ENCODE data around the gene NR3C2.

NR3C2 gene

DNA sequence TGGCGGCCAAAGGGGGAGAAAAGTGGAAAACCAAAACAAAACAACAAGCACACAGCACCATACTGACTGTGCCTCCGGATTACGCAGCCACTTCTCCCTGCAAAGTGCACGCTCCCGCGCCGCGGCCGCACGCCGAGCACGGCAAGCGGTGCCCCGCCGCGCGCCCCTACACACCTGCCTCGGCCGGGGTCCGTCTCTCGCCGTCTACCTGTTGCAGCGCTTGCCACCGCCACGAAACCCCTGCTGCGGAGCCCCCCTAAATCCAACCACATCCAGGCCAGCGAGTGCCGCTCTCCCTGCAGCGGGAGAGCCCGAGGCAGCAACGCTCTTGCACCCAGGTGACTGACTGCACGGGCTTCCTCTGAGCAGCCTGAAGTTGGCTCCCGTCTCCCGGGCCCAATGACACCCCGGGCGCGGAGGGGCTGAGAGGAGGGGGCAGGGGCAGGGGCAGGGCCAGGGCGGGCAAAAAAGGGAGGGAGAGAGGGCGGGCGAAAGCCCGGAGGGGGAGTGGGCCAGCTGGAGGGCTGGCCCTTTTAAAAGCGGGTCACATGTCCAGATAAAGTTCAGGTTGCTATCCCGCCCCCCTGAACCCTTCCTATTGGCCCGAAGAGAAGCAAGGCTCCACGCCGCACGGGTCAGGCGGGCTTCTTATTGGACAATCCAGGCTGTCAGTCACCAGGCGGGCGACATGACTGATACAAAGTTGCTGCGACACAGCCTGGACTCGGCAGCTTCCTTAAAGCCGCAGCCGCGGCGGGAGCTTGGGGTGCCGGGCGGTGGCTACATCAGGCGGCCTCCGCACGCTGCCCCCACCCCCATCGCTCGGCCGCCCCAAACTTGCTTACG, at the start of gene NR3C2:
TSS of gene NR3C2 (minus strand) at position 429 of the 846 bp plus-strand sequence.
- DNase-seq = peak; percentile 96

DNA sequence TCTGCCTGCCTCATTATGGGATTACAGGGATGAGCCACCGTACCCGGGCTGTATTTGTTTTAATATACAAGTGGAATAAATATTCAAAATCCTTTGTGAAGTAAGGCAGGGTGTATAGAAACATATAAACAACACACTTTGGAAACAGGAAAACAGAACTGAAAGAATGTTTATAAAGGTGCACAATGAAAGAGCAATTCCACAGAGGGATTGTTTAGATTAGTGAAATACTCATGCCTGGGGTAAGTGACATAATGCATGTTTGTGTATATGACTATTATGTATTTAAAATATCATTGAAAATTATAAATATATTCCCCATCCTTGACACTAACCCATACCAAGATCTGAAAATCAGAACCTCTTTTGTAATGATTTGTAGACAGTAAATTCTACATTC, 45.0 kb upstream of the NR3C2 start:
- no peak for DNase-seq

DNA sequence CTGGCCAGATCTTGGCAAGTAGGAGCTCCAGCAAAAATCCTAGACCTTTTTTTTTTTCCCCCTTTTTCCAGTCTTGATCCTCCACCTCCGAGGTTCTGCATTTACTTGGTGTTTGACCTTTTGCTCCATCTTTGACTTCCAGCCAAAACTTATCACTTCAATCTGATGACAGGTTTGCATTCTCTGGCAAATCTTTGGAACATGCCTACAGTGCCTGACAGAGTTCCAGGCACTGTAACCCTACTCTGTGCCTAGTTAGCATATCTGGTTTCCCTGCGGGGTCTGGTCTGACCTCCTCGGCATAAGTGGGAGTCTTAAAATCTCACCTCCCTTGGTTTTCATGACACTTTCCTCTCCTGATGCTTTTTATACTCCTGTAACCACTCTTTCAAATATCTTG, 39.4 kb upstream of the NR3C2 start:
- no peak for DNase-seq

DNA sequence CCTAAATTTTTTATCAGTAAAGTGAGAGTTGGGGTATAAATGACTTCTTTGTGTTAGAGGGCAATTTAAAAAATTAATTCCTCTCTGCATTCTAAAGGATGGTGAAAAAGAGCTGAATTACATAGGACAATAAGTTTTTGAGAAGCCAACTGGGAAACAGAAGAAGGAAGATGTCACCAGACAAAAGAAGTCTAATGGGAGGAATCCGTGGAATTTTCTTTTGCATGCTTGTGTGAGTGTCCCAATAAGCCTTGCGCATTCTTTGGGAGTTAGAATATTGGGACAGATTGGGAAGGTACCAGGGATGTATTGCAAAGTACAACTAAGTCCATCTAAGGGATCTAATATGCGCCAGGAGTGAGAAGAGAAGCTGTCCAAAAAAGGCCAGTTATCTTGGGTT, 35.1 kb upstream of the NR3C2 start:
- no peak for DNase-seq

DNA sequence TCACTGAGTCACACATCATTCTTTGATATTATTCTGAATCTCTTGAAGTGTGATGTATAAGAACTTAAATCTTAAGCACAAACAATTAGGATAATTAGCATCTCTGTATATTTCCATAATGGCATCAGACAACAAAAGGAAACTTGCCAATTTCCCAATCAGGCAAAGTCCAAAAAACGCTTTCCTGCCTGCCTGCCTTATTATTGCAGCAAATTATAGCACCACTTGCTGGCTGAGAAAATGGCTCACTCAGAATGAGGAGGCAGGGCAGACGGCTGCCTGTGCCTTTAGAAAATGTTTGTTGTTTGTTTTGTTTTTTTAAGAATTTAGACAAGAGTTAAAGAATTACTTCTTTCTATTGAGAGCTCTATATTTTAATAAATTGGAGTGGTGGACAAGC, 27.7 kb upstream of the NR3C2 start:
- no peak for DNase-seq

DNA sequence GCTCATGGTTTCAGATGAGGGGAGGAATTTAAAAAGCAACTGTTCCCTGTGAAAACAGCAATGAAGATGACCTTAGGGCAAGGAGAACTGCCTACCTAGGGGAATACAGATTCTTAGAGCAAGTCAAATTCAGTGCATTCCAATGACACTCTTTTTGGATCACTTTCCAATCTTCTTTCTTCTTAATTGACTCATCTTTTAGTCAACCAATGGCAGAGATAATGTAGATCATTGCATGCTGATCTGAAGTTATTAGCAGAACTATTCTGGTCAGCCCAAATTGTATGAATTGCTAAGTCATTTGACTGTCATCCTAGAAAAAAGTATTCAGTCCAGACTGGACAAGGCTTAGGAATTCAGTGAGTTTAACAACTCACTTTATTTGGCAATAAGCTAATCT, 12.6 kb upstream of the NR3C2 start:
- DNase-seq = no peak

DNA sequence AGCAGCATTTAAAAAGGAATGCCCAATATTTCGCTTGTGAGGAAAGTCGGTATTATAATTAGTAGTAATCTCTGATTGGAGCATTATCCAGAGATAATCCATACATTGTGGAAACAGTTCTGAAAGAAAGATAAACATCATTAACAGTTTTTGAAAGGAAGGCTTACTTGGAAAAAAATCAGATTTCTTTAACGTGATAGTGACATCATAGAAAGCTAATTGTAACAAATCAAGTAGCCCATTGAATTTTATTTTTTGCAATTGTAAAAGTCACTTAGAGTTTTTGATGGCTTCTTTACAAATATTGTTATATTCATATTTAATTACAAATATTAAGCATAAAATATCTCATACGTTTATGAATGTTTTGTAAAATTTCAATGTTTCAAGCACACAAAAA, 11.6 kb upstream of the NR3C2 start:
- DNase-seq = no peak

DNA sequence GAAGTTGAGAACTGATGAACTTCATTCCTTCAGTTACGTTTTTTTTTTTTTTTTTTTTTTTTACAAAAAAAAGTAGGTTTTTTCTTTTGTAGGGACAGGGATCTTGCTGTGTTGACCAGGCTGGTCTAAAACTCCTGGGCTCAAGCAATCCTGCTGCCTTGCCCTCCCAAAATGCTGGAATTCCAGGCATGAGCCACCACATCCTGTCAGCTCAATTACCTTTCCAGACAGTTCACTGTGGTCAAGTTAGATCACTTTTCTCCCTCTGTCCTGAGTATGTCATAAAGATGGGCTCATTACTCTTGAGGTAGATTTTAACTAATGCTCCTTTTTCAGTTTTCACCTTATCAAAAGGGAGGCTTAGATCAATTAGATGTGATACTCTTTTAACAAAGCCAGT, 10.8 kb upstream of the NR3C2 start:
- no peak for DNase-seq

DNA sequence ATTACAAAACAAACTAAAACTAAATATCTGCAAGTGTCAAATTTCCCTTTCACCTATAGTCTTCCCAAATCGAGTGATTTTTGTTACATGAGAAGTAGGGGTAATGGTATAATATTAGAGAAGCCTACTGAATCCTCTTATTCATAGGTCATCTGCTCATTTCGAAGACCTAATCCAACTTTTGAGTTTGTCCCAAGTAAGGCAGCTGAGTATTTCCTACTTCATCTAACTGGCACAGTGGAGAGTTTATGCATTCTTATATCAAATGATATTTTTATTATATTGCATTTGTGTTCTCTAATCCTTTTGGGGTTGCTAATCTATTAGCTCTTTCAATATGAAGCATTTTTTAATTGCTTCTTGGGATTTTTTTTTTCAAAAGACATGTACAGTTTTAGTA, 7.7 kb upstream of the NR3C2 start:
- no peak for DNase-seq

DNA sequence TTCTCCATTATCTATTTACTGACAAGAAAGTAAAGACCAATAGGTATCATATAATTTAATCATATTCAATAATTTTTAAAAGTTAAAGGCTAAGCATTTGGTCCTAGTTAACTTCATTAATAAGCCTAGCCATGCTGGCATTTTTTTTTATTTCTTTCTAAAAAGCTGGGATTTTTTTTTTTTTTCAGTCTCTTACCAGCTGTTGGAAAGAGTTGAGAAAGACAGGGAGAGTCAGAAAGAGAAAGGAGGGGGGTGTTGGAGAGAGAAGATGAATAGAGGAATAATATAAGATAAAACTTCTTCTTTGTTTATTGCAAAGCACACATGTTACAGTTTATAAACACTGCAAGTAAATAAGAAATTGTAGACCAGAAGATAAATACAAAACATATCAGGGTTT, 5.9 kb upstream of the NR3C2 start:
- DNase-seq = no peak

DNA sequence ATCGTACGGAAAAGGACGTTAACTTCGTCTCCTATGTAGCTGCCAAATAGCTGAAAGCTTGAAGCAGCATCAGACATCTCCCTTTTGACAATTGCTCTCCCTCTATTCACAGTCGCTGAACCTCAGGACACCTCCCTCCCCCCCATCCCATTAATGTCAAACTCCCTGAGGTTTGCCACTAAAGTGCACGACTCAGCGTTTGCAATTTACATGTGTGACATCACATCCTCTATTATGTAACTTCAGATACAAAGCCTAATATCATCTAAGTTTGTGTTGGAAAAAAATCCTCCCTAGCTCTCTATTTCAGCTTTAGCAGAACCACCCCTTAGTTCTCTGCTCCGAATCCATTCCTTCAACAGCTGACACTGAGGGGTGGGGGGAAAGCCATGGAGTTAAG, 5.5 kb upstream of the NR3C2 start:
- no peak for DNase-seq

DNA sequence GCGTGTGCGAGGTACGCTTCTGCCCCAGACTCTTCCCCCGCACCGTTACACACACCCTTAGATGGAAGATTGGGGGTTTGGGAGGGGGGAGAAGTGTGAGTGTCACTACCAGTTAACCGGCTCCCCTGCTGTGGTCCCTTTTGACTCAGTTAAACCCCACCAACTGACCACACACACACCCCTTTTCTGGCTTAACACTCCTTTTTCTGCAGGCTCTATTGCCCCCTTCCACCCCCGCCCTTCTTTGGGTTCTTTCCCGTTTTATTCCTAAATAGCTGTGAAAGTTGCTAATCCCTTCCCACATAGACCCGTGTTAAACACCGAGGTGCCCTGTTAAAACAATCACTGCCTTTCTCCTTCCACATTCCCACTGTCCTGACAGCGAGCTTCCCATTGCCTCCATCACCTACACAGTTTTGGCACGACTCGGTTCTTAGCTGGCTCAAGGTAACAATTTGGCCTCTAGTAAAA, 3.7 kb upstream of the NR3C2 start:
- no peak for DNase-seq

DNA sequence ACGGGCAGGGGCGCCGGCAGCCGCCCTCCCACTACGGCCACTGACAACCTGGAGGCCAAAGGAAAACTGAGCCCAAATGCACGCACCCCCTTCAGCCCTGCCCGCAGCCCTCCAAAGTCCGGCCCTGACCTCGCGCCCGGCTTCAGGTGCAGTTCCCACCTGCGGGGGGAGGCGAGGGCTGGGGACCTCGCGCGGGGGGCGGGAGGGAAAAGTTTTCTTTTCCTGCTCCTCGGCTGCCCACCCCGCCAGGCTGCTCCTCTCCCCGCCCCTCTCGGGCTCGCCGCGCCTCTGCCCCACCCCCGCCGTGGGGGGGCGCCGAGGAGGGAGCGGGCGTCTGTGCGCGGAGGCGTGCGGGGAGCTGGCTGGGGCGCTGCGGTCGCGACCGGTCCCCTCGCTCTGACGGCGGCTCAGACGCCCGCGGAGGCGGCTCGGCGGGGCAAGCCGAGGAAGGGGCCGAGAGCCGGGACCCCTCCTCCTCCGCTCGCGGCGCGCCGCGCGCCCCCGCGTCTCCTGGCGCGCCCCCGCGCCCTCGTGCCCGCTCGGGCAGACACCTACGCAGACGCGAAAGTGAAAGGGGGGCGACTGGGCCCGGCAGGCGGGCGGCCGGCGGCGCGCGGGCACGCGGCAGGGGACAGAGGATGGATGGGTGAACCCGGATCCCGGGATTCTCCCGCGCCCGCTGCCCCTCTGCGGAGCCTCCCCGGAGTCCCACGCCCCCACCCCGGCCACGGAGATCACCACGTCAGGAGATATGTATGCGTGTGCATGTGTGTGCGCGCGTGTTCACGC, 3.1 kb upstream of the NR3C2 start:
- peak; percentile 64 for DNase-seq

DNA sequence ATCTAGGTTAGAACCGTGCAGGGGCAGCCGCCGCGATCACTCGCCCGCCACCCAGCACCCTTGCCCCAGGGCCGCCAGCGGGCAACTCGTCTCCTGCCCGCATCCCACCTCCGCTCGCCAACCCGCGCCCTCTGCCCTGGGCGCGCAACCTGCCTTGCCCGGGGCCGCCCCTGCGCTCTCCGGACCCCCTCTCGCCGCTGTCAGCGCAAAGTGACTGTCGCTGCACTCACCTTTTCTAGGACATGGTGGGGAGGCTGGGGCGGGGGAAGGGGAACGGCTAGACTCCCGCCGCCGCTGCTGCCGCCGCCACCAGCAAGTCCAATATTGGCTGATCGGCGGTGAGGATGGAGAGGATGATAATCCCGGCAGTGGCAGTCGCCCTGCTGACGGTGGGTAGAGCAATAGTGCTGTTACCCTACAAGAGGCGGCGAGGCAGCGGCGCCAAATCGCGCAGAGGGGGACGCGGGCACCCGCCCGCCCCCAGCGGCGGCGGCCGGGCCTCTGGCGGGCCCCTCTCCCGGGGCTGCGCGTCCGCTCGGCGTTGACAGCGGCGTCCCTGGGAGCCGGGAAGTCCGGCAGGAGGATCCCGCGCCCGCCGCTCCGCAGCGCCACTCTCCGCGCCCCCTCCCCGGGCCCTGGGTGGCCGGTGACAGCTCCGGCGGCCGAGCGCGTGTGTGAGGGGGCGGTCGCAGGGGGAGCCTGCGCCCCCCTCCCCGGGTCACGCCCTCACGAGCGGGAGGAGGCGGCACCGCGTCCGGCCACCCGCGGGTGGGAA, 2.3 kb upstream of the NR3C2 start:
- DNase-seq = peak; percentile 49

DNA sequence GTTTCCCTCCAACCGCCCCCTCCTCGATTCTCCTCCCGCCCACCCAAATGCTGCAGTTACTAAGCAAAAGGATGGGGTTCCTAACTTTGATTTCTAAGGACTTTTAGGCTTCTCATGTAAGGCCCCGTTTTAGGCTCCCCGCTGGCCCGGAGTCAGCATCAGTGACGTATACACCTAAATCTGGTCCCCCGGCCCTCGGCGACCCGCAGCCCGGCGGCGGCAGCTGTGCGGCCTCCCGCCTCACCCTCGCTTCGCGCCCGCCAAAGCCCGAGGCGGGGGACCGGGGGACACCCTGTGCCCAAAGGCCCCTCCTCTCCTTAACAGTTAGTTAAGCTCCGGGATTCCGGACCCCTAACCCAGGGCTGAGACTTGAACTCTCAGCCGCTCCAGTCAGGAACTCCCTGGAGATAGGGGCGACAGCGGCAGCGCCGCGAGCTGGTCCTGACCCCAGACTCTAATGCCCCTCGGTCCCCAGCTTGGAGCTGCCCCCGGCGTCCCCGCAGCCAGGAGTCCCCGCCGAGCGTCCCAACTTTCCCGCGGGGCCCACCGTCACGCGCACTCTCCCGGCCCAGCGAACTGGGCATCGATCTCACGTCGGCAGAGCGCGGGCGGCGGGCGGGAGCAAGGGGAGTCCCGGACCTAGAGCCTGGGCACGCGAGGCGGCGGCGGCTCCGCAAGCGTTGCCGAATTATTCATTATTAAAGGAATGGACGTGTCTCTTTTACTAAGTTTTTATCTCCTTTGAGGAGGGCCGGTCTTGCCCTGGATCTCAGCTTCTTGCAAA, 1.5 kb upstream of the NR3C2 start:
- peak; percentile 39 for DNase-seq

DNA sequence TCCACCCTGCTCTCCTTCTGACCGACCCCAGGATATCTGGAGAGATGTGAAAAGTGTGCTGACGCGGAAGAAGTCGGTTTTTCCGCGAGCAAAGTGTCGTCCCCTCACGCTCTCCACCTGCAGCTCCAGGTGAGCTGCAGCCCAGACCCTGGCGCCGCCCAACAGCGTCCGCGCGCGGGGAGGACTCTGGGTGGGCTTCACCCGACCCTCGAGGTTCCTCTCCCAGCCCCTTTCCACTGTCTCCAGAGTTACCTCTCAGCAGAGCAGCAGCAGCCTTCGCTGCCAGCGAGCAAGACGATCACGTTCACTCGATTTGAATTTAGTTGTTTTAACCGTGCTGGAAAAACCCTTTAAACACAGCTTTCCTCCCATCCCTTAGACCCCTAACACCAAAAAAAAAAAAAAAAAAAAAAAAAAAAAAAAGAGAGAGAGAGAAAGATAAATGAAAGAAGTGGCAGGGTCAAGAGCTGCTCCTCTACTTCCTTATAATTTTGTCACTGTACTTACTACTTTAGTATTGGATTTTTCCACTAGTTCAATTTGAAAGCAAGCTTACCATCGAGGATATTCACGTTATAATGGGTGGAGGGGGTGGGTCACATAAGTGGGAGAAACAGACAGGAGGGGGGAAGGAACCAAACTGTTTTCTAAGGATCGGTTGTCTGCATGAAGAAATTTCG, 758 bp upstream of the NR3C2 start:
- DNase-seq = no peak

DNA sequence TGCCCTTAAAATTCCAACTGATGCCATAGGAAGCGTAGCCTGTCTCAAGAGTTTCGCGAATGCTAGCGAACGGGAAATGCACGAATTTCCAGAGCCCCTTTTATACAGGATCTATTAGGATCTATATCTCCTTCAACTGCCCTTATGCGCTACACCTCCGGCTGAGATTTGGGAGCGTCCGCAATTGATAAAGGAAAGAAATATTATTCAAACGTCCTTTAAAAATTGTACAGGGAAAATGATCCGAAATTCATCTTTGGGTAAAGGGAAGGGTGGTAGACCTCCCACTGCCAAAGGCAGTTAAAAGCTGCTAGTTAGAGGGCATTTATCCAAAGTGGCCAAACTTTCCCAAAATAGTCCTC, 609 bp downstream of the NR3C2 start:
- DNase-seq = no peak

DNA sequence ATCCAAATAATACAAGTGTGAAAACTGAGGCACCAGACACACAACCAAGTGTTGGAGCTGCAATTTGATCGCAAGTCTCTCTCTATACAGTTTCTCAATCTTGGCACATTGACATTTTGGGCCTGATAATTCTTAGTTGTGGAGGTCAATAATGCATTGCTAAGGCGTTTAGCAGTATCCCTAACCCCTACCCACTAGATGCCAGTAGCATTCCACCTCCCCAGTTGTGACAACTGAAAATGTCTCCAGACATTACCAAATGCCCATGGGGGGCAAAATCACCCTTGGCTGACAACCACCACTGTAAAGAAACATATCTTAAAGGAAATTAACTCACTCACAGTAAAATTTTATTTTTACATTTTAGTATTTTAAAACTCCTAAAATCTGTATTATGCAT, 4.2 kb downstream of the NR3C2 start:
- no peak for DNase-seq

DNA sequence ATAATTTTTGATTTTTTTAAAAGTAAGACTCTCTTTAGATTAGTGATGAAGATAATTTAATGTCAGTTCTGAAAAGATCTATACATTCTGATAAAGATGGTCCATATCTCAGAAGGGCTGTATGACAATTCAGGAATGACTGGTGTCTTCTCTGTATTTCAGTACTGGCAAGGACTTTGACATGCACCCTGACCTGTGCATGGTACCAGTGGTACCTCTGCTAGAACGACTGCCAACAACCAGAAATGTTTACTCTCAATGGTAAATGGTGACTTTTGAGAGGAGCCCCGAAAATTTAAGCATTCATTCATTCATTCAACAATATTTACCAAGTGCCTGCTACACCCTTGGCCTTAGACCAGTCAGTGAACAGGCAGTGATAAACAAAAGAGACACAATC, 4.8 kb downstream of the NR3C2 start:
- no peak for DNase-seq

DNA sequence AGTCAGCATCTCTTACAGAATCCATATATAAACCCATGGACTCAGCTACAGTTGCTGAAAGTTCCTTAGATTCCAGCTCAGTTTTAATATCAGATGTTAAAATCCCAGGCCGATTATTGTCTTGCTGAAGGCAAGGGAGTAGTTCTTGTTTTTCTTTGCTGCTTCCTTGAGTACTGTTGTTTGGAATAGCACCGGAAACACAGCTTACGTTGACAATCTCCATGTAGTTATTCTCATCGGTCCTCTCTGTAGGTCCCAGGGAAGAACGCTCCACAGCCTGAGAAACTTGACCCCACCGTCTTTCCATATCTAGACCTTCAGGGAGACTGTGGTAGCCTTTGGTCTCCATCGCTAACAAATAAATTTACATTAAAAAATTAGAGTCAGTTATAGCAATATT, 5.7 kb downstream of the NR3C2 start:
- DNase-seq = no peak

DNA sequence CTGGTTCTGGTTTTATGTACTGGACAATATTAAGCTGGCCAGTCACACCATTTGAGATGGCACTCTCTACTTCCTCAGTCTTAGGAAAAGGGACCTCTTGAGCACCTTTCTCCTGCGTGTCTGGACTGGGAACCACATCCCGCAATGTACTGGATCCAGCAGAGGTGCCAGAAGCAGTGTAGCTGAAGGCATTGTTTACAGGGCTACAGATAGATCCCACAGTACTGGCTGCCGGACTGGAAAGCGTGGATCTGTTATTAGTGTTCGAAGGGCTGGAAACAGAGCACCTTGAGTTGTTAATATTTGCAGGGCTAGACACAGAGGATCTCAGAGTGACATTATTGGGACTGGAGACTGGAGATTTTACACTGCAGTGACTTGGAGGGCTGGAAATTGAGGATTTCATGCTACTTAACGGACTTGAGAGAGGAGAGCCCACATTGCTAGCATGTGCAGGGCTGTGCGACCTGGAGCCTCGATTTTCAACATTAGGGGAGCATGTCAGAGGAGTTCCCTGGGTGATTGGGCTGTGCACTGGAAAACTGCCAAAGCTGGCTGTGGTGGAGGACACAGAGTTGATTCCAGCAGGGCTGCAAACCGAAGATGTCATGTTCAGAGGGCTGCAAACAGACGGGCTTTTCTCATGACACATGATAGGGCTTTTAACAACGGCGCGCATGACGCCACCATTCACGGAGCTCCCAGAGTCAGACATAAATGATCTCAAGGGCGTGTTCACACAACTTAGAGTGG, 6.4 kb downstream of the NR3C2 start:
- no peak for DNase-seq

Data from activated CD4-positive, alpha-beta T cell treated with anti-CD3 and anti-CD28 coated beads for 48 hours (primary cell).